PFSK-1 (cell line): ENCODE measurements around the gene AGER.

Source experiments
- FOXP2 ChIP-seq: optimal IDR thresholded peaks from 2 replicates; pipeline ENCODE3; 2011; ENCODE audit warnings: borderline replicate concordance, control low read depth, inconsistent platforms; ENCODE audit not compliant: insufficient read depth; ENCODE audit errors: extremely low read length, extremely low read depth
- POLR2AphosphoS5 ChIP-seq: IDR thresholded peaks from 2 replicates; pipeline ENCODE4 v1.6.1; 2012; ENCODE audit warnings: low read depth, mild to moderate bottlenecking, control low read depth, low read length, moderate library complexity
- REST ChIP-seq, 2 experiments: IDR thresholded peaks; 2 replicates each; pipeline versions ENCODE4 v1.6.1 to v1.8.0; 2011 to 2012; ENCODE audit warnings: low read depth in 2 of 2, low read length in 2 of 2, control low read depth in 1 of 2, inconsistent platforms in 1 of 2, mild to moderate bottlenecking in 1 of 2, moderate library complexity in 1 of 2; ENCODE audit not compliant: insufficient read depth in 1 of 2
- SIN3A ChIP-seq: IDR thresholded peaks from 2 replicates; pipeline ENCODE4 v1.6.1; 2012; ENCODE audit warnings: mild to moderate bottlenecking, low read length, moderate library complexity, borderline replicate concordance; ENCODE audit not compliant: insufficient read depth
- TAF1 ChIP-seq: IDR thresholded peaks from 2 replicates; pipeline ENCODE4 v1.6.1; 2012; ENCODE audit warnings: low read length, control low read depth, borderline replicate concordance; ENCODE audit not compliant: insufficient read depth

GRCh38 chr6:32158052-32158451 lies 26.0 kb downstream of the AGER start:
- TF ChIP-seq TAF1 (no peak), POLR2AphosphoS5 (no peak), REST (IDR thresholded peaks at IDR 0.05; ENCODE audit: insufficient read depth in 1 of 2, low read depth in 2 of 2, low read length in 2 of 2) (no peak), FOXP2 (no peak), SIN3A (no peak)
